Skeletal muscle cell (primary cell): ENCODE results near the gene PRTG.
A peak's percentile ranks its signal among the peaks of the same experiment; 100 is the strongest.
"Not testable (repeated sequence)": the region's sequence is repeated elsewhere in the genome, so short reads cannot be mapped to it uniquely, and the experiment has no call there.

Experiments
- DNase-seq: peaks from one replicate; pipeline ENCODE4 v3.0.0-alpha.2; 2010; ENCODE audit warnings: low read depth
- H3K4me3 ChIP-seq: 2 replicates; pipeline ENCODE4 v1.5.1; 2011; ENCODE audit warnings: low read depth, mild to moderate bottlenecking, control low read depth, low read length, moderate library complexity

PRTG gene

GRCh38 chr15:55743729-55744655 lies 1.0 kb upstream of the PRTG start:
- no peak for DNase-seq
- peak overlapping the region; percentile 70 for H3K4me3 ChIP-seq

DNA sequence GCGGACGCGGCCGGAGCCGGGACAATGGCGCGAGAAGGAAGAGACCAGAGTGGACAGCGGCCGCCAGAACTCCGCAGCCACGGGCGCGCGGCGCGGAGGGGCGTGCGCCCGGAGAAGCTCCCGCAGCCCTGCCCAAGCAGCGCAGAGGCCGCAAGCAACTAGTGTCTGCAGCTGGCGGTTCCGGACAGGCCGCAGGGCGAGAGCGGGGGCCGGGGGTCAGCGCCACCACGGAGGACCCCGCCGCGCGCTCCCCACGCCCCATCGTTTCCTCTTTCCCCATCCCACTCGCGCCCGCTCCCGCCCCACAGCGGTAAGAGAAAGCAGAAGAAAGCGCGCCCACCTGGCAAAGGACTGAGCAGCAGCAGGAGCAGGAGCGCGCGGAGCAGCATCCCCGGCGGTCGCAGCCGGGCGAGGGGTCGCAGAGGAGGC lies 440 bp downstream of the PRTG start:
- no peak for DNase-seq
- peak overlapping the region; percentile 70 for H3K4me3 ChIP-seq

GRCh38 chr15:55741833-55742497 lies 987 bp downstream of the PRTG start:
- H3K4me3 ChIP-seq = peak overlapping the region; percentile 70
- DNase-seq = no peak

DNA sequence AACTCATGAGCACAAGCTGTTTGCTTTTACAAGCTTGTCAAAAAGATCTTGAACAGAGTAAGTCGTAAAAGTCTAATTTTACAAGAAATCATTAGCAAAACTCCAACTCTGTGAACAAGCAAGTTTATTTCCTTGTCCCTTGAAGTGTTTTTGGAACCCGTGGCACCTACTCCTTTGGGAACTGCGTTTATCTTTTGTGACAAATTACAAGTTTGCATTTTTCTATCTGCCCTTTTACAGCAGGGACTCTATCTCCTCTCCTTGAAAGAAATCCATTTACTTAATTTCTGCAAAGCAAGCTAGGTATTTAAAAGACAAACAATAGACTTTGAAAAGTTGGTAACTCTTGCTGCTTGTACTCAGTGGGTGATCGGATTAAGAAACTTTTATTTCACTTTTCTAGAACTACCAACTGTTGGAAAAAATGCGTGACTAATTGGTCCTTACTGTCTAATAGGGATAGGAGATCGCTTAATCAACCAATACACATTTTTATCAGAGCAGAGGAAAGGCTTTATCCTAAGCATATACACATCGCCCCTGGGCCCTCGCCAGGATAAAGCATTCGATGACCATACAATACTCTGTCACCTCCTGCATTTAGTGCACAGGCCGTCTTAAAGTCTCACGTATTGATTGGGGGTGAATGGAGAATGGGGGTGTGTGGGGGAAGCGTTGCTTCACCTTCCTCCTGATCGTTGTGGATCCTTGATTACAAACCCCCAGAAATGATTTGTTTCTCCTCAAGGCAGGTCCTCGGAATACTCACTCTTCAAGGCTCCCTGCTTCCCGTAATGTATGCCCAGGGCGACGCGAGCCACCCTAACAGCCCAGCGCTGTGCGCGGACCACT lies 1.7 kb downstream of the PRTG start:
- H3K4me3 ChIP-seq = peak overlapping the region; percentile 70

DNA sequence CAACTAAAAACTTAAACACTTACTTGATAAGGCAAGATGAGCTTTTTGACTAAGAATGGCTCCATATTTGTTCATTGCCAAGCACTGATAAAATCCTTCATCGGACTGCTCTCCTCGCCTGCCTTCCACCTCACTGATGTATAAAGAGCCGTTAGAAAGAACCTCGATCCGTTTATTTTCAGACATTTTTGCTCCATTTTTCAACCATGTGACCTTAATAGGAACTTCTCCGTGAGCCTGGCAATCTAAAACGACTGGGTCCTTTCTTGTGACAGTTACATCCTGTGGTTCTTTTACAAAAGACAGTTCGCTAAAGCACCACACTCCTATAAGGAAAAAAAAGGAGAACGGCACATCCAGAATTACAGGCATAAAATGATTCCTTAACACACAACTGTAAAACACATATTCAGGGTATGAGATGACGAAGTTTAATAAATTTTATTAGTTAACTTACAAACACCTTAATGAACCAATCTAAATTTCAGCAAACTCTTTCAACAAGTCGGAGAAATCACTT lies 2.5 kb downstream of the PRTG start:
- DNase-seq = no peak
- H3K4me3 ChIP-seq = no peak overlapping the region

More for the DNA sequence above, 1.7 kb downstream of the PRTG start:
- no peak for DNase-seq

DNA sequence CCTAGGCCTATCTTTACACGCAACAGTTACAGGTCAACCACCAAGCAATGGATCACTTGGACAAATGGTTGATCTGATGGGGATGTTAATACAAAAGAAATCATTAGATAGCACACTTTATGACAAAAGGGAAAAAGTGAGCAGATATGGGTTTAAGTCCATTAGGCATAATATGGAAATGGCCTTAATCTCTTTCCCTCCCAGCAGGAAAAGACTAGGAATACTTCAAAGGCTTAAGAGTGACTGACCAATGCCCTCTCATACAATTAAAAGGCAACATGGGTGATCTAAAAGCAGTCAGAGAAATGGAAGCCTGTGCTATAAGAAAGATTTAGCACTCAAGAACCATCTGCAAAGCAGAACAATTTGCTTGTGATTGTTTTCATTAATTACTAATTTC lies 3.3 kb downstream of the PRTG start:
- DNase-seq = no peak
- H3K4me3 ChIP-seq = no peak overlapping the region

DNA sequence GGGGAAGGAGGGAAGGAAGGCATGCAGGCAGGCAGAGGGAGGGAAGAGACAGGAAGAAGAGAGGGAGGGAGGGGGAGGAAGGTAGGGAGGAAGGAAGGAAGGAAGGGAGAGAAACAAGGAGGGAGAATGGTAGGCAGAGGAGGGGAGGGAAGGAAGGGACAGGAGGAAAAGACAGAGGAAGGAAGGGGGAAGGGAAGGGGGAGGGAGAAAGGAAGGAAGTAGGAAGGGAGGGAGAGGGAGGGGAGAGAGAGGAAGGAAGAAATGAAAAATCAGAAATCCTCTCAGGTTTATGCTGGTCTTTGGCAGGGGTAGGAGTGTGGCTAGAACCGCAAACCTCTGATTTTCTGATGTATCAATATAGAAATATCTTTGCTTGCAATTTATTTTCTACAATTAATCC lies 4.2 kb downstream of the PRTG start:
- no peak overlapping the region for H3K4me3 ChIP-seq
- no peak for DNase-seq

GRCh38 chr15:55737373-55737772 lies 5.6 kb downstream of the PRTG start:
- no peak overlapping the region for H3K4me3 ChIP-seq
- no peak for DNase-seq

DNA sequence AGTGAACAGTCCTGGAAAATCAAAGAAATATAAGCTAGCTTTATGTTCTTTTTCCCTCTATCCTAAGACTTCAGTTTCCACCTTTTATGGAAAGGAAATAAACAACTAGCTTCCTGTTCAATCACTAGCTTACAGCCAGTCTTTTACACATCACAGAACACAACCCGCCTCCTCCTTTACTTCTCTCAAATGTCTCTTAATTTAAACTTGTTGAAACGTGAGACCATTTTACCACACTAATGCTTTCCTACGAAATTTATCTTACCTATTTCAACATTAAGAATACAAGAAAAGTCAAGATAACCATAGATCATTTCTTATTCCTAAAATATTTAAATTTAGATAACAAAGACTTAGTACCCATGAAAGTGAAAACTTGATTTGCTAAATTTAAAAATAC lies 6.2 kb downstream of the PRTG start:
- DNase-seq = no peak
- H3K4me3 ChIP-seq = no peak overlapping the region

- DNase-seq = no peak
- no peak overlapping the region for H3K4me3 ChIP-seq
These were observed 8.3 kb downstream of the PRTG start for GRCh38 chr15:55734641-55735040.

DNA sequence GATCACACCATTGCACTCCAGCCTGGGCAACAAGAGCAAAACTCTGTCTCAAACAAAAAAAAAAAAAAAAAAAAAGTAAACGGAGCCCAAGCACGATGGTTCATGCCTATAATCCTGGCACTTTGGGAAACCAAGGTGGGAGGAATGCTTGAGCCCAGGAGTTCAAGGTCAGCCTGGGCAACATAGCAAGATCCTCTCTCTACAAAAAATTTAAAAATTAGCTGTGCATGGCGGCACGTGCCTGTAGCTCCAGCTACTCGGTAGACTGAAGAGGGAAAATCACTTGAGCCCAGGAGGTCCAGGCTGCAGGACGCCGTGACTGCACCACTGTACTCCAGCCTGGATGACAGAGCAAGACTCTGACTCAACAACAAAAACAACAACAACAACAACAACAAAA lies 9.5 kb downstream of the PRTG start:
- H3K4me3 ChIP-seq, DNase-seq: not testable (repeated sequence)

DNA sequence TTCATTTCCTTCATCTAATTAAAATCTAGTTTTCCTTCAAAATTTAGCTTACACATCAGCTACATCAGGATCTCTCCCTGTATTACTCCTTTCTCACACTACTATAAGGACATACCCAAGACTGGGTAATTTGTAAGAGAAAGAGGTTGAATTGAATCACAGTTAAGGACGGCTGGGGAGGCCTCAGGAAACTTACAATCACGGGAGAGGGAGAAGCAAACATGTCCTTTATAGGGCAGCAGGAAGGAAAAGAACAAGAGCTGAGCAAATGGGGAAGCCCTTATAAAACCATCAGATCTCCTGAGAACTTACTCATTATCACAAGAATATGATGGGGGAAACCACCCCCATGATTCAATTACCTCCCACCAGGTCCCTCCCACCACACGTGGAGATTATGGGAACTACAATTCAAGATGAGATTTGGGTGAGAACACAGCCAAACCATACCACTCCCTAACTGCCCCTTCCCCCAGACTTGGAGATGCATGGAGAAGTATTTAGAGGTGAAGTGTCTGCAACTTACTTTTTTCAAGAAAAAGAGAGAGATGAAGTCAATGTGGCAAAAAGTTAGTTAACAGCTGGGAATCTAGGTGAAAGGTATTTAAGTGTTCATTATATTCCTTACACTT lies 21.3 kb downstream of the PRTG start:
- no peak overlapping the region for H3K4me3 ChIP-seq
- no peak for DNase-seq

- no peak for DNase-seq
These were observed 27.4 kb downstream of the PRTG start for GRCh38 chr15:55715355-55716076.

GRCh38 chr15:55714064-55714463 lies 28.9 kb downstream of the PRTG start:
- no peak overlapping the region for H3K4me3 ChIP-seq
- no peak for DNase-seq

More at GRCh38 chr15:55715355-55716076, 27.4 kb downstream of the PRTG start:
- H3K4me3 ChIP-seq = no peak overlapping the region

GRCh38 chr15:55712363-55712762 lies 30.6 kb downstream of the PRTG start:
- no peak for DNase-seq
- no peak overlapping the region for H3K4me3 ChIP-seq

- DNase-seq = peak; percentile 21
- no peak overlapping the region for H3K4me3 ChIP-seq
These were observed 32.7 kb downstream of the PRTG start for GRCh38 chr15:55710286-55710685.

DNA sequence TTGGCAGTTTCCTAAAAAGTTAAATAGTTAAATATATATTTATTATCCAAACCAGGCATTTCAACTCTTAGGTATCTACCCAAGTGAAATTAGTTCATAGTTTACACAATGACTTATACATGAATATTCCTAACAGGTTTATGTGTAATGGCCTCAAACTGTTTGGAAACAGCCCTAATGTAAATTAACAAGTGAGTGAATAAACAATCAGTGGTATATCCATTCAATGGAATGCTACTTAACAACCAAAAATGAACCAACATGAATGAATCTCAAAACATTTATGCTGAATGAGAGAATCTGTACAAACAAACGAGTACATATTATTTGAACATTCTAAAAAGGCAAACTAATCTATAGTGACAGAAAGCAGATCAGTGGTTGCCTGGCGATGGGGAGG lies 33.5 kb downstream of the PRTG start:
- no peak for DNase-seq
- no peak overlapping the region for H3K4me3 ChIP-seq

DNA sequence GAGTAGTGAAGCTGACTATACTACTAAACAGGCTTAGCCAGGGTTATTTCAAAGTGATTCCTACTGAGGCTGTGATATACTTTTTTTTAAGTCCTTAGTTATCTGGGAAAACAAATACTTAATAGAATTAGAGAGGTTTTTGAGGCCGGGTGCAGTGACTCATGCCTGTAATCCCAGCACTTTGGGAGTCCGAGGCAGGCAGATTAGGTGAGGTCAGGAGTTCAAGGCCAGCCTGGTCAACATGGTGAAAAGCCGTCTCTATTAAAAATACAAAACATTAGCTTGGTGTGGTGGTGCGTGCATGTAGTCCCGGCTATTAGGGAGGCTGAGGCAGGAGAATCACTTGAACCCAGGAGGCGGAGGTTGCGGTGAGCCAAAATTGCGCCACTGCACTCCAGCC lies 34.2 kb downstream of the PRTG start:
- DNase-seq = no peak

DNA sequence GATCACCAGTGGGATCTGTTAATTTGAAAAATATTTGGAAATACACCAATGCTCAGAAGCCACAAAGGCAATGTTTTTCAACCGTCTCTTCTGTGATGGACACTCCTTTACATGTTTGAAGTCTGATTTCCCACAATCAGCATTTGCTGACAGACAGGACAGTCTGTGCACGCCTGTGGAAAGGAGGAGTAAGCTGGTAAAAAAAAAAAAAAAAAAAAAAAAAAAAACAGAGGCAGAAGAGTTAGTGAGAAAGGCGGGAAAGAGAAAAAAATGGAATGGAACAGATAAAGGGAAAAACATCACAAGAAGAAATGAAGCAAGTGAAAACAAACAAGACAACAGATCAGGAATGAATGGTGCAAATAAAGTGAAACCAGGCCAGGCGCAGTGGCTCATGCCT lies 35.0 kb downstream of the PRTG start:
- no peak for DNase-seq
- H3K4me3 ChIP-seq = no peak overlapping the region

More for the DNA sequence above, 34.2 kb downstream of the PRTG start:
- no peak overlapping the region for H3K4me3 ChIP-seq
